Aorta (tissue), 5 donors: ENCODE measurements around the gene FOCAD. TPM values are rescaled to one million over a fixed set of nuclear protein-coding genes. Genes with fewer than 3 reads are reported as not detected.

Source experiments
- ATAC-seq: fragments of 200-7000 bp; cut with Tn5 transposase; one replicate; pipeline ENCODE4 v1.9.1; 2022; ENCODE audit warnings: moderate library complexity; ENCODE audit not compliant: low FRiP score
- DNase-seq, 2 donors: peaks; one replicate each; pipeline ENCODE4 v3.0.0-alpha.2; 2020
- H3K27ac ChIP-seq, 2 donors: one replicate each; pipeline ENCODE4 v1.5.1; 2013; ENCODE audit warnings: low read length in 2 of 2, mild to moderate bottlenecking in 2 of 2, moderate library complexity in 2 of 2, control low read depth in 1 of 2, inconsistent platforms in 1 of 2, low read depth in 1 of 2
- H3K27me3 ChIP-seq, 2 donors: one replicate each; pipeline ENCODE4 v1.6.1; 2013; ENCODE audit warnings: control low read depth in 1 of 2, low read length in 1 of 2, mild to moderate bottlenecking in 1 of 2, moderate library complexity in 1 of 2; ENCODE audit not compliant: insufficient read depth in 2 of 2, control insufficient read depth in 1 of 2
- H3K36me3 ChIP-seq, 2 donors: one replicate each; pipeline ENCODE4 v1.6.1; 2013; ENCODE audit warnings: control low read depth in 1 of 2, low read length in 1 of 2, mild to moderate bottlenecking in 1 of 2; ENCODE audit not compliant: insufficient read depth in 2 of 2, control insufficient read depth in 1 of 2
- H3K4me1 ChIP-seq, 2 donors: one replicate each; pipeline ENCODE4 v1.6.1; 2013; ENCODE audit warnings: low read length in 2 of 2, control low read depth in 1 of 2, mild to moderate bottlenecking in 1 of 2, moderate library complexity in 1 of 2; ENCODE audit not compliant: insufficient read depth in 2 of 2, control insufficient read depth in 1 of 2
- H3K4me3 ChIP-seq, 2 donors: one replicate each; pipeline ENCODE4 v1.5.1; 2013; ENCODE audit warnings: low read length in 2 of 2, control low read depth in 1 of 2, mild to moderate bottlenecking in 1 of 2
- H3K9me3 ChIP-seq: one replicate; pipeline ENCODE4 v1.6.1; 2013; ENCODE audit warnings: mild to moderate bottlenecking, low read length; ENCODE audit not compliant: control insufficient read depth
- WGBS, 2 donors: extraction: QIAGEN DNeasy Blood & Tissue Kit; methylation state at CpG; one replicate each; pipeline ENCODE4 v1.1.7; 2013; 5-methylcytosine and 5-hydroxymethylcytosine counted together
- intact Hi-C, 2 donors: fragments of 100-400 bp; cut with DNase I; formaldehyde crosslinking; loops; one replicate each; pipeline versions ENCODE4 v1.14.2 to v1.15.0; 2022
- polyA plus RNA-seq, 2 donors: library from polyadenylated mRNA; stranded (reverse); fragments of 200-250 nt; gene quantifications; one replicate each; pipeline ENCODE4 v1.2.3, GENCODE V29; 2013
- total RNA-seq, 2 donors: library from RNA; stranded (reverse); fragmentation: NEBNext Ultra II Directional; extraction: Animal tissue kit (Norgen Biotek cat#: 25700); gene quantifications; one replicate each; pipeline ENCODE4 v1.2.1, GENCODE V29; 2021
- donor health status: healthy with polysubstance abuse.
- donor health status: Bipolar disorder and iron deficiency.
- donor health status: DM: no; HTN: no; CAD: no.
- donor health status: DM: no; HTN: no; CAD: no.
- donor health status: DM: yes; HTN: yes; CAD: no.

Gene FOCAD
- total and polyA plus RNA-seq, 4 donors: 7.3 to 30.4 (median 17.2) TPM

DNA sequence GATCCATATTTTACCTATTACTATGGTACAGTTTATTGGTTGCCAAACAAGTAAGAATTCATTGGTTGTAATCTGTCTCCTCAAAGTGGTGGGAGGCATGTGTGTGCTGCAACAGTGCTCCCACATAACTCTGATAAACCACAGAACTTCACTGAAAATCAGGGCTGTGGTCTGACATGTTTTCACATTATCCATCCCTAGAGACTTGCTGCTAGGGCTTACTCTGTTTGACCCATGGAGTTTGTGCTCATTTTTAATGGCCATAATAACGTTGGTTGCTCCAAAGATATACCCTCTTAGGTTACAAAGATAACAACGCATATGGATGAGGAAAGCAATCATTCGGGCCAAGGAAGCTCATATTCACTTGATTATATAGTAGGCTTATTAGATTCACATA lies 310.4 kb downstream of the FOCAD start:
- intact Hi-C loops: no loop called here
- no peaks in the 10 kb centered on the region for H3K36me3 ChIP-seq
- WGBS, 2 donors: 65 to 70% methylated on average over 3 of the region's 3 CpGs

DNA sequence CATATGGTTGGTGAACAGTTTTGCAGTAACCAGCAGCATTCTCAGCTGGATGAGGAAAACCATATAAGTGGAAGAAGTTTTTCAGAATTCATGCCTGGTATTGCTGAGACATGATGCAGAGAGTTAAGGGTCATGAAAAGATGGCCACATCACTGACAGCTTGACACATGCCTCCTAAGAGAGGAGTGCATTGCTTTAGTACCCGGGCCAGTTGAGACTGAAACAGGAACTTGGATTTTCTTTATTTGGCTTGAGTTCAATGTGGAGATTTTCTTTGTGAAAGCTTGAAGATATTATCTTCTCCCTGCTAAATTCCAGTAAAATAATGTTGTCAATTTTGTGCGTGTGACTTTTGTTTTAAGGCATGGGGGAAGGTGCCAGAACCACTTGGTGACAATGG lies 311.6 kb downstream of the FOCAD start:
- 67 to 73% methylated on average over 2 of the region's 2 CpGs for WGBS, 2 donors
- H3K9me3 ChIP-seq: no peaks in the 10 kb centered on the region
- H3K27me3 ChIP-seq: no peaks in the 10 kb centered on the region
- ATAC-seq (no peak), DNase-seq (no peak)
- H3K36me3 ChIP-seq: no peaks in the 10 kb centered on the region
- no peak overlapping the region for H3K4me3 ChIP-seq
- H3K4me1 ChIP-seq: no peaks in the 10 kb centered on the region
- H3K27ac ChIP-seq: no peak overlapping the region
- intact Hi-C loops: no loop called here

More for the DNA sequence above, 310.4 kb downstream of the FOCAD start:
- Histone ChIP-seq H3K27ac (no peak overlapping the region), H3K27me3 (no peaks in the 10 kb centered on the region), H3K4me1 (no peaks in the 10 kb centered on the region), H3K4me3 (no peak overlapping the region), H3K9me3 (no peaks in the 10 kb centered on the region)
- no peak for DNase-seq
- no peak for ATAC-seq

DNA sequence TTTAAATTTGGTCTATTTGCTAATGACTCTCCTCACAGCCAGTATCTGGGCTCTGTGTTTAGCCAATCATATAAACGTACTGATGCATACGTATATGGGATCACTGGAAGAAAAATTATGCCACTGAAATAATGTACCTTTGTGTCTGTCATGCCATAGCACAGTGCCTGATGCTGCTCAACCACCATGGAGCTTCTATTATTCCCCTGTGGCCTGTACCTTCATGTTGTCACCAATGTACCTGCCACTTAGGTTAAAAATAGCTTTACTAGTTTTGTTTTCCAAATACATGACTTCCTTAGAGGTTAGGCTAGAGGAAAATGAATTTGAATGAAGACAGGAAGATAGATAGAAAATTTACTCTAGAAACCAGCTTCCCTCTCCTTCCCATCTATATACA lies 312.8 kb downstream of the FOCAD start:
- H3K4me1 ChIP-seq: no peaks in the 10 kb centered on the region
- H3K27ac ChIP-seq: no peak overlapping the region
- H3K9me3 ChIP-seq: no peaks in the 10 kb centered on the region
- no peak overlapping the region for H3K4me3 ChIP-seq
- DNase-seq (no peak), ATAC-seq (no peak)
- WGBS, 2 donors: 87 to 96% methylated on average over 2 of the region's 2 CpGs
- H3K27me3 ChIP-seq: no peaks in the 10 kb centered on the region
- H3K36me3 ChIP-seq: no peaks in the 10 kb centered on the region
- intact Hi-C loops: no loop called here

DNA sequence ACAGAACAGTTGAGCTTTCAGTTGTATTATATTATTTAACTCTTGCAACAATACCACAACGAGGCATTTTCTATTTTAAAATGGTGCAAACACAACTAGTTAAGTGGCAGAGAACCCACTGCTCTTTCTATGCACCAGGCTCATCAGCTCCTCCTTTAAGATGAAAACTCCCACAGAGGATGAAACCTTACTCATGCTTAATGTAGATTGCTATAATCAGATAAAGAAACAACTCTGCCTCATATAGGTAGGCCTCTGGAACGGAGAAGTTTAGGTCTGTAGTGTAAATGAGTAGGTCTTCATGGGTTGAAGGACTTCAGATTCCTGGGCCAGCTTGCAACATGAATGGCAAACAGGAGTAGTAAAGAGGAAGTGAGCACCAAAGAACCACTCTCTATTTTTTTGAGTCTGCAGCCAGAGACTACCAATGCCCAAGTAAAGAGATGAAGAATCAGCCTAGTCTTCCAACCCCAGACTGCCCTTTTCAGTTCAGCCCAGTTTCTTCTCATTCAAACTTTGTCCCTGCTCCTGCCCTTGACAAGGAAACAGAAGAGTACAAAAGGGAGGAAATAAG lies 313.5 kb downstream of the FOCAD start:
- no peaks in the 10 kb centered on the region for H3K9me3 ChIP-seq
- H3K27me3 ChIP-seq: no peaks in the 10 kb centered on the region
- WGBS, 2 donors: 87 to 94% methylated on average over 2 of the region's 2 CpGs
- H3K36me3 ChIP-seq: no peaks in the 10 kb centered on the region
- intact Hi-C loops: no loop called here
- no peak overlapping the region for H3K4me3 ChIP-seq
- no peak overlapping the region for H3K27ac ChIP-seq
- ATAC-seq (no peak), DNase-seq (no peak)
- H3K4me1 ChIP-seq: no peaks in the 10 kb centered on the region

GRCh38 chr9:21001581-21001980 lies 317.5 kb downstream of the FOCAD start:
- H3K27me3 ChIP-seq: no peaks in the 10 kb centered on the region
- intact Hi-C loops: no loop called here
- no peak for DNase-seq
- H3K27ac ChIP-seq: no peak overlapping the region
- no peaks in the 10 kb centered on the region for H3K36me3 ChIP-seq
- no peaks in the 10 kb centered on the region for H3K9me3 ChIP-seq
- H3K4me3 ChIP-seq: no peak overlapping the region
- ATAC-seq: no peak
- 10 to 31% methylated on average over 1 of the region's 1 CpG for WGBS, 2 donors
- no peaks in the 10 kb centered on the region for H3K4me1 ChIP-seq

GRCh38 chr9:21002040-21002439 lies 318.0 kb downstream of the FOCAD start:
- DNase-seq: no peak
- intact Hi-C loops: no loop called here
- WGBS, 2 donors: 83 to 90% methylated on average over 2 of the region's 2 CpGs
- Histone ChIP-seq H3K36me3 (no peaks in the 10 kb centered on the region), H3K9me3 (no peaks in the 10 kb centered on the region), H3K4me1 (no peaks in the 10 kb centered on the region), H3K27ac (no peak overlapping the region), H3K4me3 (no peak overlapping the region), H3K27me3 (no peaks in the 10 kb centered on the region)
- ATAC-seq: no peak

DNA sequence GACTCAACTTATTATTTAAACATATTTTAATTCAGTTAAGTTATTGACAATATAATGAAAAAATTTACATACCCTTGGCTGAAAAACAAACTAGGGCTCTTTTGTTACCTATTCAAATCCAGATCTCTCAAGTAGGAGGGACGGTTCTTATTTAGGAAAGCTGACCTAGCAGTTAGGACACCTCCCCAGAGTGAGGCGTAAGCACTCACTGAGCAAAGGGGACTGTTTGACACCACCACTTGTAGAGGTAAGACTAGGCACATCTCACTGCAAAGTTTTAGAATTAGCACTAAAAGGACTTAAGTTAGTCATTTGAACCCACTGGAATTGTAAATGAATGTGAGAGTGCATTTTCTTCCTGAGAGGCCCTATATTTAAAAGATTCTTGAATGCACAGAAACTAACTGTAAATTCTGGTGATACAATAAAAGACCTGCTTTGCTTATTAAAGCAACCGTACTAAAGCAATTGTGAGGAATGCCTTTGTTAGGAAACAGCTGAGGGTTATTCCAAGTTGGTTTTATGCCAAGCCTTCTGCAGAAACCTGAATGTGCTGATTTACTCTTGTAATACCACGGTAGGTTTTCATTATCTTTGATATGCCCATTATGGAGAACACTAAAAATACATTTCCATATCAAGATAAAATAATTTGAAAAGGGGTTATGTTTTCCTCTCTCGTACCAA lies 331.2 kb downstream of the FOCAD start:
- no peak overlapping the region for H3K27ac ChIP-seq
- intact Hi-C loops: loop anchor here in 1 of 2 donors (5.0 kb wide), 1 partner anchor 33 kb away; no protein-coding TSS in a partner anchor
- no peaks in the 10 kb centered on the region for H3K9me3 ChIP-seq
- no peaks in the 10 kb centered on the region for H3K27me3 ChIP-seq
- no peaks in the 10 kb centered on the region for H3K4me1 ChIP-seq
- H3K4me3 ChIP-seq: no peak overlapping the region
- ATAC-seq (no peak), DNase-seq (no peak)
- WGBS, 2 donors: 26 to 32% methylated on average over 5 of the region's 5 CpGs
- H3K36me3 ChIP-seq: peaks cover 0 to 2% of the 10 kb centered on the region in 2 donors

DNA sequence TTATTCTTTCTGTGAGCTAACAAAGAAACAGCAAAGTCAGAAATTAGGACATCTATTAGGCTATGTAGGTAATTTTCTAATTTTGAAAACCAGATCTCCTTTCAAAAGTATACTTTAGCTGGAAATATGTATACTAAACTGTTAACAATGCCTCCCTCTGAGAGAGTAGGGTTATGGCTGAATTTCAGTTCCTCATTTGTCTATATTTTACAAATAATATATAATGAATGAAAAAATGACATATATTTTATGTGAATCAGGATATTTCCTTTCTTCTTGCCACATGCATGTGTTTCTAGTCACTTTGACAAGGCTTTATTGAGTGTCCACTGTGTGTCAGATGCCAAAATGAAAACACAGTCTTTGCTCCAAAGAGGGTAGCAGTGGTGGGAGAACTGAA lies 331.9 kb downstream of the FOCAD start:
- Histone ChIP-seq H3K4me1 (no peaks in the 10 kb centered on the region), H3K4me3 (no peak overlapping the region)

More for the DNA sequence above, 331.9 kb downstream of the FOCAD start:
- ATAC-seq (no peak), DNase-seq (no peak)
- Histone ChIP-seq H3K36me3 (peaks cover 0 to 2% of the 10 kb centered on the region in 2 donors), H3K27me3 (no peaks in the 10 kb centered on the region), H3K27ac (no peak overlapping the region), H3K9me3 (no peaks in the 10 kb centered on the region)
- intact Hi-C loops: loop anchor here in 1 of 2 donors (5.0 kb wide), 1 partner anchor 34 kb away; no protein-coding TSS in a partner anchor
